GM12891 (cell line): ENCODE measurements around the gene ETS2.

Experiments
- DNase-seq: peaks from one replicate; pipeline ENCODE4 v3.0.0; 2011; ENCODE audit warnings: low spot score; ENCODE audit not compliant: insufficient read length
- FAIRE-seq: peaks from 2 replicates; lab custom pipeline; 2011; peaks lifted over from hg19 to GRCh38; lab: Jason Lieb, UNC
- PAX5 ChIP-seq: IDR thresholded peaks from 2 replicates; pipeline ENCODE4 v1.6.1; 2011; ENCODE audit warnings: low read length, moderate library complexity, mild to moderate bottlenecking; ENCODE audit not compliant: insufficient read depth, severe bottlenecking
- POLR2A ChIP-seq: IDR thresholded peaks from 2 replicates; pipeline ENCODE4 v1.6.1; 2011; ENCODE audit warnings: low read depth, low read length, control low read depth
- POLR2AphosphoS5 ChIP-seq: IDR thresholded peaks from 2 replicates; pipeline ENCODE4 v1.6.1; 2011; ENCODE audit warnings: low read depth, low read length, control low read depth
- POU2F2 ChIP-seq: IDR thresholded peaks from 2 replicates; pipeline ENCODE4 v1.6.1; 2011; ENCODE audit warnings: low read depth, mild to moderate bottlenecking, control low read depth, low read length, moderate library complexity
- SPI1 ChIP-seq: IDR thresholded peaks from 2 replicates; pipeline ENCODE4 v1.6.1; 2011; ENCODE audit warnings: low read depth, low read length, control low read depth
- TAF1 ChIP-seq: IDR thresholded peaks from 2 replicates; pipeline ENCODE4 v1.6.1; 2011; ENCODE audit warnings: low read depth, low read length, control low read depth

ETS2 gene

GRCh38 chr21:38766987-38767722 lies 38.6 kb upstream of the ETS2 start:
- peak; percentile 89 for FAIRE-seq
- TF ChIP-seq TAF1, result no peak
- peak; percentile 69 for TF ChIP-seq SPI1
- TF ChIP-seq POU2F2, result peak; percentile 62; the same call in 1 of the 2 replicates
- DNase-seq, result peak; percentile 55

GRCh38 chr21:38768471-38769063 lies 37.2 kb upstream of the ETS2 start:
- DNase-seq, result no peak
- TF ChIP-seq POU2F2 (no peak), TAF1 (no peak), POLR2A (no peak), POLR2AphosphoS5 (no peak), PAX5 (no peak), SPI1 (no peak)
- FAIRE-seq, result no peak

- no peak for FAIRE-seq
- TF ChIP-seq POLR2AphosphoS5 (no peak), POU2F2 (no peak), TAF1 (no peak), PAX5 (no peak), POLR2A (no peak), SPI1 (no peak)
- no peak for DNase-seq
Measured at GRCh38 chr21:38769191-38769780, 36.4 kb upstream of the ETS2 start.

GRCh38 chr21:38770660-38771059 lies 35.1 kb upstream of the ETS2 start:
- FAIRE-seq, result no peak
- no peak for DNase-seq
- TF ChIP-seq POU2F2 (no peak), POLR2AphosphoS5 (no peak), POLR2A (no peak), TAF1 (no peak), SPI1 (no peak), PAX5 (no peak)

GRCh38 chr21:38771536-38771935 lies 34.2 kb upstream of the ETS2 start:
- FAIRE-seq (no peak), DNase-seq (no peak)
- TF ChIP-seq TAF1 (no peak), POU2F2 (no peak)

GRCh38 chr21:38772646-38773045 lies 33.1 kb upstream of the ETS2 start:
- TF ChIP-seq POU2F2 (no peak), POLR2A (no peak), PAX5 (no peak), SPI1 (no peak), POLR2AphosphoS5 (no peak), TAF1 (no peak)
- DNase-seq (no peak), FAIRE-seq (no peak)

GRCh38 chr21:38773099-38774061 lies 32.3 kb upstream of the ETS2 start:
- DNase-seq (no peak), FAIRE-seq (no peak)
- no peak for TF ChIP-seq POU2F2
- no peak for TF ChIP-seq SPI1
- no peak for TF ChIP-seq TAF1
- TF ChIP-seq POLR2A, result no peak
- no peak for TF ChIP-seq POLR2AphosphoS5
- no peak for TF ChIP-seq PAX5

- no peak for DNase-seq
- no peak for FAIRE-seq
- no peak for TF ChIP-seq POU2F2
- TF ChIP-seq PAX5, result no peak
- TF ChIP-seq TAF1, result no peak
- no peak for TF ChIP-seq SPI1
- no peak for TF ChIP-seq POLR2AphosphoS5
- TF ChIP-seq POLR2A, result no peak
Measured at GRCh38 chr21:38774152-38774551, 31.6 kb upstream of the ETS2 start.

GRCh38 chr21:38774586-38775285 lies 31.0 kb upstream of the ETS2 start:
- DNase-seq, result no peak
- FAIRE-seq, result no peak
- TF ChIP-seq POLR2AphosphoS5, result no peak
- TF ChIP-seq POLR2A, result no peak
- TF ChIP-seq TAF1, result no peak
- no peak for TF ChIP-seq PAX5
- no peak for TF ChIP-seq SPI1
- no peak for TF ChIP-seq POU2F2
